ENCODE measurements around the gene CRYGD.

Gene CRYGD

GRCh38 chr2:208077276-208077675 is 47.0 kb downstream of the CRYGD start:
- DNase-seq = no peak

GRCh38 chr2:208074610-208075356 is 49.5 kb downstream of the CRYGD start:
- DNase-seq = no peak

GRCh38 chr2:208072250-208072892 is 52.0 kb downstream of the CRYGD start:
- DNase-seq = peak in 4 of 5 experiments; percentile 2 to 52 (median 17)
